PC-9 (cell line): ENCODE measurements around the gene MLN.

Experiments
- EZH2 ChIP-seq: fragments of 200-600 bp; sonication (generic); IDR thresholded peaks from 2 replicates; pipeline ENCODE4 v1.8.0; 2017; ENCODE audit warnings: antibody characterized with exemption, low read depth
- TF ChIP-seq, protein P1 (sequence below): fragments of 200-600 bp; sonication (generic); conservative IDR thresholded peaks from 2 replicates; pipeline ENCODE4 v1.6.1; 2017; ENCODE audit warnings: mixed run types, antibody characterized with exemption, mild to moderate bottlenecking, moderate library complexity

DNA sequence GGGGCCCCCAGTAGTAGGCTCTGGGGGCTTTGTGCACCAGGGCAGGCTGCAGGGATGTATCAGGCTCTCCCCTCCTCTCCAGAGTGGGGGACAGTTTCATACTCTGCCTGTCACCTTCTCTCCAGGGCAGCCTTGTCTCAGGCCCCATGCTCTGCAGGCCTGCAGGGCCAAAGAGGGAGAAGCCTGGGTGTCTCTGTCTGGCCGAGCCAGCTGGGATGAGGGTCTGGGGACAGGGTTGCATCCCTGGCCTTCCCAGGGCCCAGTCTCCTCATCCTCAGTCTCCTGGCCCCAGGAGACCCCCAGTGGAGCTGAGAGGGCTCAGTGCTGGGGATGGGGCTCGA is 42.3 kb downstream of the MLN start:
- TF ChIP-seq, protein P1, sequence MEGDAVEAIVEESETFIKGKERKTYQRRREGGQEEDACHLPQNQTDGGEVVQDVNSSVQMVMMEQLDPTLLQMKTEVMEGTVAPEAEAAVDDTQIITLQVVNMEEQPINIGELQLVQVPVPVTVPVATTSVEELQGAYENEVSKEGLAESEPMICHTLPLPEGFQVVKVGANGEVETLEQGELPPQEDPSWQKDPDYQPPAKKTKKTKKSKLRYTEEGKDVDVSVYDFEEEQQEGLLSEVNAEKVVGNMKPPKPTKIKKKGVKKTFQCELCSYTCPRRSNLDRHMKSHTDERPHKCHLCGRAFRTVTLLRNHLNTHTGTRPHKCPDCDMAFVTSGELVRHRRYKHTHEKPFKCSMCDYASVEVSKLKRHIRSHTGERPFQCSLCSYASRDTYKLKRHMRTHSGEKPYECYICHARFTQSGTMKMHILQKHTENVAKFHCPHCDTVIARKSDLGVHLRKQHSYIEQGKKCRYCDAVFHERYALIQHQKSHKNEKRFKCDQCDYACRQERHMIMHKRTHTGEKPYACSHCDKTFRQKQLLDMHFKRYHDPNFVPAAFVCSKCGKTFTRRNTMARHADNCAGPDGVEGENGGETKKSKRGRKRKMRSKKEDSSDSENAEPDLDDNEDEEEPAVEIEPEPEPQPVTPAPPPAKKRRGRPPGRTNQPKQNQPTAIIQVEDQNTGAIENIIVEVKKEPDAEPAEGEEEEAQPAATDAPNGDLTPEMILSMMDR: no peak
- TF ChIP-seq EZH2: no peak
